HCT116 (cell line): ENCODE data around the gene MOSPD3. TPM values are rescaled to one million over a fixed set of nuclear protein-coding genes. Genes with fewer than 3 reads are reported as not detected.

Source experiments
- ATAC-seq: fragments of 200-7000 bp; cut with Tn5 transposase; 2 replicates; pipeline ENCODE4 v1.9.1; 2020; ENCODE audit warnings: mild to moderate bottlenecking, moderate library complexity
- BruUV-seq: library from RNA; stranded (reverse); fragments of 400-500 nt; replicated peaks from 2 replicates; lab custom pipeline; 2021; lab: Mats Ljungman, UMichigan
- CTCF ChIA-PET: fragments of 300-600 bp; sonication (Branson Sonifier 250); formaldehyde crosslinking; loops from one replicate; lab custom pipeline; 2021; ENCODE audit warnings: antibody characterized with exemption; lab: Charles Lee
- POLR2A ChIA-PET: fragments of 300-600, 350-600 bp; sonication (Branson Sonifier 250); formaldehyde crosslinking; loops from one replicate; lab custom pipeline; 2021; ENCODE audit warnings: antibody characterized with exemption; lab: Charles Lee
- RAD21 ChIA-PET, 2 experiments: fragments of 300-600 bp; sonication (Branson Sonifier 250); formaldehyde crosslinking; loops; one replicate each; lab custom pipeline; 2023; ENCODE audit warnings: low total read pairs in 2 of 2; ENCODE audit not compliant: uncharacterized antibody in 2 of 2, unreplicated experiment in 2 of 2, low non-redundant PET in 1 of 2; lab: Charles Lee
- DNase-seq: peaks from one replicate; pipeline ENCODE4 v3.0.0-alpha.2; 2010; ENCODE audit warnings: low read depth, low spot score
- H2AFZ ChIP-seq: fragments of 200-600 bp; shearing (Covaris generic), sonication (generic); 2 replicates; pipeline ENCODE4 v1.6.1; 2017; ENCODE audit warnings: low read depth, mixed run types, mixed read lengths, antibody characterized with exemption, low read length; ENCODE audit not compliant: poor library complexity, severe bottlenecking
- H3K27ac ChIP-seq: 2 replicates; pipeline ENCODE4 v1.5.1; 2012; ENCODE audit warnings: low read depth, low read length
- H3K27me3 ChIP-seq: fragments of 200-600 bp; sonication (generic); 2 replicates; pipeline ENCODE4 v1.6.1; 2016; ENCODE audit warnings: mixed run types, low read length, mixed read lengths; ENCODE audit not compliant: insufficient read depth
- H3K36me3 ChIP-seq, 2 experiments: fragments of 200-500 bp in 1 of 2; fragments of 200-600 bp in 1 of 2; sonication (Bioruptor generic) in 1 of 2; sonication (generic) in 1 of 2; 2 replicates each; pipeline versions ENCODE4 v1.5.1 to v1.6.1; 2014 to 2016; ENCODE audit warnings: low read length in 2 of 2, inconsistent platforms in 1 of 2, mixed read lengths in 1 of 2, mixed run types in 1 of 2; ENCODE audit not compliant: insufficient read depth in 2 of 2, control insufficient read depth in 1 of 2
- H3K4me1 ChIP-seq, 2 experiments: fragments of 200-600 bp in 1 of 2; sonication (generic) in 1 of 2; 2 replicates each; pipeline versions ENCODE4 v1.5.1 to v1.6.1; 2012 to 2017; ENCODE audit warnings: low read length in 2 of 2, inconsistent platforms in 1 of 2, mild to moderate bottlenecking in 1 of 2, mixed read lengths in 1 of 2, mixed run types in 1 of 2, moderate library complexity in 1 of 2; ENCODE audit not compliant: insufficient read depth in 2 of 2, control insufficient read depth in 1 of 2
- H3K4me2 ChIP-seq: fragments of 200-600 bp; sonication (generic); 2 replicates; pipeline ENCODE4 v1.6.1; 2017; ENCODE audit warnings: mixed run types, low read length, mixed read lengths
- H3K4me3 ChIP-seq, 2 experiments: fragments of 200-600 bp in 1 of 2; sonication (generic) in 1 of 2; replicated peaks in 1 of 2; 2 replicates each; pipeline ENCODE4 v1.5.1; 2011 to 2016; ENCODE audit warnings: low read length in 2 of 2, control low read depth in 1 of 2, low read depth in 1 of 2, mild to moderate bottlenecking in 1 of 2, mixed read lengths in 1 of 2, mixed run types in 1 of 2
- H3K79me2 ChIP-seq: fragments of 200-600 bp; sonication (generic); 2 replicates; pipeline ENCODE4 v1.6.1; 2017; ENCODE audit warnings: mild to moderate bottlenecking, mixed run types, low read length, moderate library complexity, mixed read lengths; ENCODE audit not compliant: insufficient read depth
- H3K9ac ChIP-seq: fragments of 200-600 bp; sonication (generic); 2 replicates; pipeline ENCODE4 v1.6.1; 2016; ENCODE audit warnings: low read length, mixed read lengths
- H3K9me2 ChIP-seq: fragments of 200-600 bp; sonication (generic), shearing (Covaris generic); 2 replicates; pipeline ENCODE4 v1.6.1; 2017; ENCODE audit warnings: mixed run types, mild to moderate bottlenecking, moderate library complexity; ENCODE audit not compliant: insufficient read depth
- H3K9me3 ChIP-seq, 2 experiments: fragments of 200-500 bp in 1 of 2; fragments of 200-600 bp in 1 of 2; sonication (Bioruptor generic) in 1 of 2; sonication (generic) in 1 of 2; 2 replicates each; pipeline ENCODE4 v1.6.1; 2014 to 2017; ENCODE audit warnings: low read length in 2 of 2, mixed read lengths in 2 of 2, inconsistent platforms in 1 of 2, low read depth in 1 of 2, mild to moderate bottlenecking in 1 of 2, mixed run types in 1 of 2, moderate library complexity in 1 of 2; ENCODE audit not compliant: control insufficient read depth in 1 of 2, insufficient read depth in 1 of 2
- H4K20me1 ChIP-seq: fragments of 200-600 bp; sonication (generic), shearing (Covaris generic); 2 replicates; pipeline ENCODE4 v1.6.1; 2017; ENCODE audit warnings: mixed run types, mild to moderate bottlenecking, moderate library complexity; ENCODE audit not compliant: insufficient read depth
- ATF3 ChIP-seq: IDR thresholded peaks from 2 replicates; pipeline ENCODE4 v1.6.1; 2012
- CBX3 ChIP-seq: IDR thresholded peaks from 2 replicates; pipeline ENCODE4 v1.6.1; 2012; ENCODE audit warnings: low read depth
- CEBPB ChIP-seq: IDR thresholded peaks from 2 replicates; pipeline ENCODE4 v1.6.1; 2012; ENCODE audit warnings: low read depth
- EGR1 ChIP-seq: IDR thresholded peaks from 2 replicates; pipeline ENCODE4 v1.6.1; 2012; ENCODE audit warnings: low read depth
- FOSL1 ChIP-seq: IDR thresholded peaks from 2 replicates; pipeline ENCODE4 v1.6.1; 2012; ENCODE audit warnings: low read depth
- MAX ChIP-seq: IDR thresholded peaks from 2 replicates; pipeline ENCODE4 v1.6.1; 2012
- POLR2A ChIP-seq: IDR thresholded peaks from 2 replicates; pipeline ENCODE4 v1.7.0; 2011; ENCODE audit warnings: borderline replicate concordance; ENCODE audit not compliant: insufficient read depth, insufficient read length; ENCODE audit errors: extremely low read depth
- RAD21 ChIP-seq: IDR thresholded peaks from 2 replicates; pipeline ENCODE4 v1.6.1; 2012; ENCODE audit warnings: low read depth, mild to moderate bottlenecking
- REST ChIP-seq: IDR thresholded peaks from 2 replicates; pipeline ENCODE4 v1.6.1; 2012; ENCODE audit warnings: low read depth
- SIN3A ChIP-seq: IDR thresholded peaks from 2 replicates; pipeline ENCODE4 v1.6.1; 2012; ENCODE audit warnings: low read depth
- SRF ChIP-seq: IDR thresholded peaks from 2 replicates; pipeline ENCODE4 v1.6.1; 2012; ENCODE audit warnings: low read depth
- YY1 ChIP-seq: IDR thresholded peaks from 2 replicates; pipeline ENCODE4 v1.6.1; 2011; ENCODE audit warnings: low read length, low read depth, moderate library complexity, mild to moderate bottlenecking; ENCODE audit not compliant: insufficient replicate concordance; ENCODE audit errors: extremely low read depth
- ZBTB33 ChIP-seq: IDR thresholded peaks from 2 replicates; pipeline ENCODE4 v1.6.1; 2011; ENCODE audit warnings: mild to moderate bottlenecking, low read length, moderate library complexity; ENCODE audit not compliant: insufficient replicate concordance; ENCODE audit errors: extremely low read depth
- intact Hi-C: fragments of 100-400 bp; cut with micrococcal nuclease; formaldehyde crosslinking; loops from 2 replicates; pipeline ENCODE4 v1.10.0; 2022
- total RNA-seq: library from RNA; stranded (reverse); gene quantifications from one replicate; pipeline ENCODE4 v1.2.1, GENCODE V29; 2021; ENCODE audit not compliant: unreplicated experiment

The MOSPD3 gene
- total RNA-seq, 1 experiment from 2014 or later: 32.8 TPM

GRCh38 chr7:100621554-100621953 lies 9.2 kb downstream of the MOSPD3 start:
- Histone ChIP-seq H3K9ac (no peak overlapping the region), H3K36me3 (no peaks in the 10 kb centered on the region), H3K4me1 (peaks cover 0 to 15% of the 10 kb centered on the region in 2 experiments; a peak in 2 of 4 replicates), H4K20me1 (no peaks in the 10 kb centered on the region), H3K4me2 (no peak overlapping the region), H3K9me2 (no peaks in the 10 kb centered on the region), H2AFZ (no peak overlapping the region), H3K79me2 (no peaks in the 10 kb centered on the region), H3K4me3 (no peak overlapping the region), H3K9me3 (no peaks in the 10 kb centered on the region), H3K27ac (no peak overlapping the region), H3K27me3 (no peaks in the 10 kb centered on the region)
- ChIA-PET POLR2A (no interaction called here), CTCF (no interaction called here), RAD21 (no interaction called here)
- TF ChIP-seq SRF (no peak), ATF3 (no peak), SIN3A (no peak), FOSL1 (no peak), EGR1 (no peak), RAD21 (no peak), YY1 (no peak)
- DNase-seq (no peak), ATAC-seq (no peak)
- intact Hi-C loops: no loop called here
- BruUV-seq: no TSS peak

- H3K27ac ChIP-seq: no peak overlapping the region
- H2AFZ ChIP-seq: no peak overlapping the region
- no peaks in the 10 kb centered on the region for H3K36me3 ChIP-seq
- ATAC-seq (no peak), DNase-seq (no peak)
- no peaks in the 10 kb centered on the region for H4K20me1 ChIP-seq
- peaks cover 5% of the 10 kb centered on the region; the same call in 1 of the 2 replicates for H3K79me2 ChIP-seq
- CTCF ChIA-PET: interaction anchor here (2.0 kb wide), 1 partner anchor 8 kb away, joined by 7 read pairs; no protein-coding TSS in a partner anchor
- no TSS peak for BruUV-seq
- H3K4me3 ChIP-seq: no peak overlapping the region
- POLR2A ChIA-PET: no interaction called here
- intact Hi-C loops: no loop called here
- H3K4me1 ChIP-seq: peaks cover 0 to 17% of the 10 kb centered on the region in 2 experiments; a peak in 3 of 4 replicates
- no peak overlapping the region for H3K9ac ChIP-seq
- no peaks in the 10 kb centered on the region for H3K9me2 ChIP-seq
- H3K27me3 ChIP-seq: no peaks in the 10 kb centered on the region
- no peaks in the 10 kb centered on the region for H3K9me3 ChIP-seq
- H3K4me2 ChIP-seq: no peak overlapping the region
- RAD21 ChIA-PET: interaction anchor here in 1 of 2 experiments (0.7 kb wide), 1 partner anchor 37 kb away, joined by 3 read pairs; no protein-coding TSS in a partner anchor
- TF ChIP-seq SRF (no peak), MAX (no peak), YY1 (no peak), CEBPB (no peak), SIN3A (no peak), POLR2A (no peak), ZBTB33 (no peak), CBX3 (no peak), REST (no peak), RAD21 (no peak)
These were observed 11.8 kb downstream of the MOSPD3 start for GRCh38 chr7:100623951-100624824.
